M059J (cell line): Measurements from ENCODE around the gene ABCC3. TPM values are rescaled to one million over a fixed set of nuclear protein-coding genes. Genes with fewer than 3 reads are reported as not detected.
A peak's percentile ranks its signal among the peaks of the same experiment; 100 is the strongest.

ENCODE experiments used
- DNase-seq: peaks from one replicate; pipeline ENCODE4 v3.0.0-alpha.2; 2012; ENCODE audit warnings: low read depth
- total RNA-seq: library from RNA; depleted of rRNA; stranded (reverse); fragments of >200 nt; shearing (Covaris generic); gene quantifications from 2 replicates; pipeline ENCODE4 v1.2.3, GENCODE V29; 2014

Gene ABCC3
- total RNA-seq, 1 experiment from 2014 or later, result 9.3 TPM

- DNase-seq, result peak; percentile 54
These were observed 8.3 kb downstream of the ABCC3 start for GRCh38 chr17:50642722-50643656.

GRCh38 chr17:50645748-50646682 lies 11.3 kb downstream of the ABCC3 start:
- DNase-seq, result no peak

DNA sequence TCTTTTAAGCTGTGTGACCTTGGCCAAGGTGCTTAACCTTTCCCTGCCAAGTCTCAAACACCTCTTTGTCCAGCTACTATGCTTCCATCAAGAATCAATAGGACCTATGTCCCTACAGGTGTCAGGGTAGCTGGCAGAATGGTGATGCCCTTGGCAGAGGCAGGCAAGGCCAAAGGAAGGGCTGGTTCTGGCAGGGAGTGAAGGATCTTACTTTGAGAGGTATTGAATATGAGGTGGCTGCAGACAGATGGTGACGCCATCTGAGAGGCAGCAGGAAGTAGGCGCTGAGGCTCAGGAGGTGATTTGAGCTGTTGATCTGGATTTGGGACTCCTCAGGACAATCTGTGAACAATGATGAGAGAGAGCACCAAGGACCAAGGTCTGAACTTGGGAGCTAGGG lies 12.5 kb downstream of the ABCC3 start:
- DNase-seq, result no peak

- DNase-seq, result no peak
These were observed 14.6 kb downstream of the ABCC3 start for GRCh38 chr17:50649042-50649908.

DNA sequence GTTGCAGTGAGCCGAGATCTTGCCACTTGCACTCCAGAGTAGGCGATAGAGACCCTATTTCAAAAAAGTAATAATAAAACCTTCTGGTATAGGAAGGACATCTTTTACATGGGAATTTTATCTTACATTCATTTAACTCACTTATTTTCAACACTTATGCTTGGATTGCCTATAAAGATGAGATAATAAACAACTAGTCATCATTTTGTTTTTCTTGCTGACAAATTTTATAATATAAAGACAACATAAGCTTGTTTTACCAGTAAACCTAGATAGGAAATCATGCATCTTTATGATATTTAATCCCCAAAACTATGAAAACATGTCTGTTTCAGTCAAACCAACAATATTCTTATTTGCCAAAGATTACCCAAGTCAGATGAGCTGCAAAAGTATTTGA lies 17.0 kb downstream of the ABCC3 start:
- no peak for DNase-seq

DNA sequence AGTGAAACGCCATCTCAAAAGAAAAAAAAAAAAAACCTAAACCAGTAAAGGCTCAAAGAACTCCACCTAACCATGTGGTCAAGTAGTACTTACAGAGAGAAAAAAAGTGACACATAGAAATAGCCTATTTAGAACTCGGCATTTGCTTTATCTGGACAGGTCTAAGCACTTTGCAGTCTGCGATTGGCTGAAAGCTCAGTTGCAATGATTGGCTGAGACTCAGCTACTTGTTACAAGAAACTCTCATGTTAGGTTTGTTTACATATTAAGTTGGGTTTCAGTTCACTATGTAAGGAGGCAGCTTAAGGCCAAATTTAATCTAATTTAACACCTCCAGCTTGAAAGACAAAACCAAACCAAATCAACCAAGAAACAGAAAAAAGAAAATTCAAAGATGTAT lies 19.1 kb downstream of the ABCC3 start:
- no peak for DNase-seq

DNA sequence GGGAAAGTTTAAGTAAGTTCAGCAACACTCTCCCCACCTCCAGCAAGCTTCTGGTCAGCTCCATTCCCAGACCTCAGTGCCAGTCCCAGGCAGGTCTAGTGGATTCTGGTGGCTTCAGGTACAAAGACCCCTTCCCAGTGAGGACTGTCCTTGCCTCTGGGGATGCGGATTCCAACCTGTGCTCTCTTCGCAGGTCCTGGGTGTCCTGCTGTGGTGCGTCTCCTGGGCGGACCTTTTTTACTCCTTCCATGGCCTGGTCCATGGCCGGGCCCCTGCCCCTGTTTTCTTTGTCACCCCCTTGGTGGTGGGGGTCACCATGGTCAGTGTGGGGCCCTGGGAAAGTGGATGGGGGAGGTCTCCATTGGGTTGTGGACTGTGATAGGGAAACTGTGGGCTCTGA lies 21.8 kb downstream of the ABCC3 start:
- no peak for DNase-seq

GRCh38 chr17:50657054-50657453 lies 22.4 kb downstream of the ABCC3 start:
- no peak for DNase-seq

- DNase-seq, result no peak
These were observed 22.9 kb downstream of the ABCC3 start for GRCh38 chr17:50657627-50658026.

DNA sequence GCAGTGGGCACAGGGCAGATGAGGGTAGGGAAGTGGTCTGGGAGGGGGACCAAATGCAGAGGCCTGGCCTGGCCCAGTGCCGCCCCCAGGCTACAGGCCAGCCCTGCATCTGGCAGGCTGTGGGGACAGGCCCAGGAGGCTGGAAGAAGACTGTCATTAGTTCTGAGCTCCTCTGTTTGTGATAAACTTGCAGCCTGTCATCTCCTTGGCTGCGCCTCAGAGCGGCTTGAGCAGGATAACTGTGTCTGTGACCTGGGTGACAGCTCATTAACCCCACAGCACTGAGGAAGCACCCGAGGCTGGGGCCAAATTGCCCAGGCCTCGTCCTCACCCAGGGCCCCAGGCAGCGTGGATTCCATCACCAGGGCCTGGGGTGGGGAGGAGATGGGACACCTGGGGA lies 23.9 kb downstream of the ABCC3 start:
- no peak for DNase-seq

DNA sequence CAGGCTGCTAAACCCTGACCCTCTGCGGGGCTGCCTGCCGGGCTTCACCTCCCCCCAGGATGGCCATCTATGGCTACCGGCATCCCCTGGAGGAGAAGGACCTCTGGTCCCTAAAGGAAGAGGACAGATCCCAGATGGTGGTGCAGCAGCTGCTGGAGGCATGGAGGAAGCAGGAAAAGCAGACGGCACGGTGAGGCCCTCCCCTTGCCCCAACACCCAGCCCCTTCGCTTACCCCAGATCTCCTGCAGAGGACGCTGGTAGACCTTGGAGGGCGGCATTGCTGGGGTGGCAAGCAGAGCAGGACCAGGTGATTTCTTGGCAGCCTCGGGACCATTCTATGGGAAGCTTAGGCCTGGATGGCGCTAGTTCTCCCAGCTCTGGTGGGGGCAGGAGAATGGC lies 24.5 kb downstream of the ABCC3 start:
- no peak for DNase-seq

- DNase-seq, result peak; percentile 88
These were observed 25.6 kb downstream of the ABCC3 start for GRCh38 chr17:50660042-50660886.

- no peak for DNase-seq
These were observed 26.2 kb downstream of the ABCC3 start for GRCh38 chr17:50660887-50661345.

GRCh38 chr17:50661348-50661747 lies 26.7 kb downstream of the ABCC3 start:
- no peak for DNase-seq

- peak; percentile 97 for DNase-seq
These were observed 27.2 kb downstream of the ABCC3 start for GRCh38 chr17:50661795-50662391.

DNA sequence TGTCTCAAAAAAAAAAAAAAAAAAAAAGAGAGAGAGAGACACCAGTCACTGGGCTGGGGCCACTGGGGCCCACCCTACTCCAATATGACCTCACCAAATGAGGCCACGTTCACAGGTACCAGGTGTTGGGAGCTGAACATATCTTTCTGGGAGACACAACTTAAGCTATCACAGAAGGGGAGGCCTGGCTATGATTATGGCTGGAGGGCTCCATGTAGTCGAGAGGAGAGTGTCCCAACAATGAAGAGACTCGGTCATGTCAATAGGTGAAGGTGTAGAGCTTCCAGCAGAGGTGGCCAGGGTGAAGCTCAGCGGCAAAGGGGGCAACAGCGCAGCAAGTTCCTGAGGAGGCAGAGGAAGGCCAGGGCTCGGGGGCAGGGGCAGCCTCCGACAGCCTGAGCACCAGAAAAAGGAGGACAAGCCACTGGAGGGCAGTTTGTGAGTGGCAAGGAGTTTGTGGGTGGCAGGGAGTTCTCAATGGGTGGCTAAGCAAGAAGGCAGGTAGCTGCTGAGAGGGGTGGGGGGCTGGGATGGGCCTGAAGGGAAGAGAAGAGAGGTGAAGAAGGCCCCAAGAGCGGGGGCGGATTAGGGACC lies 28.0 kb downstream of the ABCC3 start:
- no peak for DNase-seq

DNA sequence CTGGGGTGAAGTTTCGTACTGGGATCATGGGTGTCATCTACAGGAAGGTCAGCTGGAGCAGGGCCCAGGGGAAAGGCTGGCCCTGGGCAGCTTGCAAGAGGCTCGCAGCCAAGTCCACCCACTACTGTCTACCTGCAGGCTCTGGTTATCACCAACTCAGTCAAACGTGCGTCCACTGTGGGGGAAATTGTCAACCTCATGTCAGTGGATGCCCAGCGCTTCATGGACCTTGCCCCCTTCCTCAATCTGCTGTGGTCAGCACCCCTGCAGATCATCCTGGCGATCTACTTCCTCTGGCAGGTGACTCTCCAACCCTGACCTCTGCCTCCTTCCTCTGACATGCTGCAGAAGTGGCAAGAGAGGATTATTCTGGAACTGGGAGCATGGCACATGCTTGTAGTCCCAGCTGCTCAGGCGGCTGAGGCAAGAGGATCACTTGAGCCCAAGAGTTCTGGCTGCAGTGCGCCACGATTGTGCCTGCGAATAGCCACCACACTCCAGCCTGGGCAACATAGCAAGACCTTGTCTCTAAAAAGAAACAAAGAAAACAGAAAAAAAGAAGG lies 29.2 kb downstream of the ABCC3 start:
- no peak for DNase-seq

GRCh38 chr17:50664788-50665458 lies 30.2 kb downstream of the ABCC3 start:
- no peak for DNase-seq

DNA sequence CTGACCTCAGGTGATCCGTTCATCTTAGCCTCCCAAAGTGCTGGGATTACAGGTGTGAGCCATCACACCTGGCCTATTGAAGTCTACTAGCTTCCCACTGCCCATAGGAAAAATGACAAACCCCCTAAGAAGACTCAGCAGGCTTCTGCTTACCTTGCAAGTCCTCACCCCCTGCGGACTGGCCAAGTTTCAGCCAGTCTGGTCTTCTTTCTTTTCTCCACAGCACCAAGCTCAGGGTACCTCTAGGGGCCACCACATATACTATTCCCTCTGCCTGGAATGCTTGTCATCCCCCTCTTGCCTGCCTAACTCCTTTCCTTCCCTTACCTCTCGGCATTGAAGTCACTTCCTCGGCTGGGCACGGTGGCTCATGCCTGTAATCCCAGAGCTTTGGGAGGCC lies 31.2 kb downstream of the ABCC3 start:
- no peak for DNase-seq
